EL (cell line): ENCODE data around the gene TIGAR.

Experiments used
- DNase-seq: peaks from one replicate; pipeline ENCODE4 v3.0.0-alpha.2; 2016

TIGAR gene

DNA sequence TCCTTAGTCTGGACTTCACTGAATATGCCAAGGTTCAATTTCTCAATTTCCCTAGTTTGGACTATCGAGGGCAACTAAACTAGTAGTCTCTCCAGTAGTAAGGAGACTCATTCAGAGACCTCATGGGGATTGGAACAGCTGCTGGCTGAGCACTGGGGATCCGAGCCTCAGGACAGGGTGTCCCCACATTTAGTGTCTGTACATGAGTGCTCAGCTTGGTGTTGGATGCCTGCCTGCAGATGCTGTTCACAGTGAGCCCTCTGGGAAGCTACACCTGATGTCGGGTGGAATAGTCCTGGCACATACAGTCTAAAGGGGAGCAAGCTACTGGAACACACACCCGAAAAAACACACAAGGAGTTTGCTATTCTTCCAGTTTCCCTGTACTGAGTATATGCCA, 59.3 kb downstream of the TIGAR start:
- DNase-seq, result no peak

DNA sequence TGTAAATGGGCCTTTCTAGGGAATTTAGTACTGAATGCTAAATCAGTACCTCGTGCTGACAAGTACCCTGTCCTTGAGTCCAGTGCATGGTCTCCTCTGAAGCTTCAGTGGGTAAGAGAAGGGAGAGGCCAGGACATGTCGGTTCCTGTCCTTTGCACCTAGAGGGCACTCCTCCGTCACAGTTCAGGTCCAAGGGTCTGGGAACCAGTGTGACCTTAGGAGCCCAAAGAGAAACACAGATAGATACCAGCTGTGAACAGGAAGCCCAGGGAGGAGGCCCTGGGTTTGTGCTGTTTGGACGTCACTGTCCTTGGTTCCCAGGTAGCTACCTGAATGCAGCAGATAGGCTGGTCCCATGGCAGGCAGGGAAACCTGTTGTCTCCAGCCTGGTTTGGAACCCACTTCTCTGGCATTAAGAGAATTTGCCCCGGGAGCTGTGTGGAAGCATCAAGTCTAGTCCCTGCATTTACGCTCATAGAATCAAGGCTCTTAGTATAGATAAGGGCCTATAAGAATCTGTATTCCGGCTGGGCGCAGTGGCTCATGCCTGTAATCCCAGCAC, 62.4 kb downstream of the TIGAR start:
- no peak for DNase-seq

DNA sequence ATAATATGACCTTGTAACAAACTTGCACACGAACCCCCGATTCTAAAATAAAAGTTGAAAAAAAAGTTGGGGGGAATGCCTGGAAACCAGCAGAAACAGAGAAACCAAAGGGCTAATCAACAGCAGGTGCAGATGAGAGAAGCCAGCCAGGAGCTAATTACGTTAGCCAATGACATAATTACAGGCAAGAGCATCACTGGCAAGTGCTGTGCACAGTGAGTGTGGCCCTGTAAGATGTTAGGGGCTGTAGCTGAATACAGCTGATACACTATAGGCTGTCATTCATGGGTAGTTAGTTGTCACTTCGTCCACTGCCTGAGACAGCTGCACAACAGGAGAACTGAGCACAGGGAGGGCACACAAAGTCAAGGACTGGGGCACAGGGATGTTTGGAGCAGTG, 65.8 kb downstream of the TIGAR start:
- no peak for DNase-seq

DNA sequence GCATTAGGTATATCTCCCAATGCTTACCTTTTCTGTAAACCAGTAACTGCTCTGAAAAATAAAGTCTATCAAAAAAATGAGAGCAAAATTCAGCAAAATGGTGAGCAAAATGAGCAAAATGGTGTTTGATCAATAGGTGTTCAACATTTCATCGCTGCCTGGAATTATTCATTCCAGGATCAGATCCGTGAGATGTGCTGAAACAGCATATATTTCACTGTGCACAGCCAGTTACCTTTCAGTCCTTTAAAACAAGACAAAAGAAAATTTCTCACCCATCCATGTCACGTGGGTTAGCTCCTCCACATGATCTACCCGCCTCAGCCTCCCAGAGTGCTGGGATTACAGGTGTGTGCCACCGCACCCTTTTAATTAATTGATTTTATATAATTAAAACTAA, 66.6 kb downstream of the TIGAR start:
- no peak for DNase-seq

DNA sequence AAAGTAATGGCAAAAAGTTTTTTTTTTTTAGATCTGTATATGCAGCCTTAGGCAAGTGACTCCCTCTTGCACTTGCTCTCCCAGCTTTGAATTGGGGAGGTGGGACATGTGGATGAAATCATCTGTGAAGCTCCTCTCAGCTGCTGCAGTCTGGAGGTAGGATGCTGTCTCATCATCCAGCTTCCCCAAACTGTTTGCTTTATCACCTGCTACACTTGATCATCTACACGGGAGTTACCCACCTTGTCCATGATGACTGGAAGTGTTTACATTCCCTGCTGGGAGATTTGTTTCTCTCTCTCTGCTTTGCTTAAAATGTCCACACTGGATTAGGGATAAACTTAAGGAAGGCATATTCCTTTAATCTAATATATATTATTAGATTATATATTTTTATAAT, 67.0 kb downstream of the TIGAR start:
- DNase-seq, result no peak

DNA sequence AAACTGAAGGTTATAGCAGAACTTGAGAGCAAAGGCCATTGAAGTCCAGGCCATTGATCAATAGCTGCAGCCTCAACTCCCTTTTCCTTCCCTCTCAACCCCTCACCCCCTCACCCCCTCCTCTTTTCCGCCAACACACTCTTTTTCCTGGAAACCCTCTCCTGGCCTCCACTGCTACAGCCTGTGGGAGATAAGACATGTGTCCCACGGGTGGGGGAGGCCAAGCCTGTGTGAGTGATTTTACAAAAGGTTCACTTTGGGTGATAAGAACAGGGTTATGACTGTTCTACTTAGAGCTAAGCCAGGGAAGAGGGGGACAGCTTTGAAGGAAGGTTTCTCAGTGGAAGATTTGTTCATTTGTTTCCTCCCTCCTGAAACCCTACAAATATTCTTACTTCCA, 67.6 kb downstream of the TIGAR start:
- DNase-seq, result no peak

DNA sequence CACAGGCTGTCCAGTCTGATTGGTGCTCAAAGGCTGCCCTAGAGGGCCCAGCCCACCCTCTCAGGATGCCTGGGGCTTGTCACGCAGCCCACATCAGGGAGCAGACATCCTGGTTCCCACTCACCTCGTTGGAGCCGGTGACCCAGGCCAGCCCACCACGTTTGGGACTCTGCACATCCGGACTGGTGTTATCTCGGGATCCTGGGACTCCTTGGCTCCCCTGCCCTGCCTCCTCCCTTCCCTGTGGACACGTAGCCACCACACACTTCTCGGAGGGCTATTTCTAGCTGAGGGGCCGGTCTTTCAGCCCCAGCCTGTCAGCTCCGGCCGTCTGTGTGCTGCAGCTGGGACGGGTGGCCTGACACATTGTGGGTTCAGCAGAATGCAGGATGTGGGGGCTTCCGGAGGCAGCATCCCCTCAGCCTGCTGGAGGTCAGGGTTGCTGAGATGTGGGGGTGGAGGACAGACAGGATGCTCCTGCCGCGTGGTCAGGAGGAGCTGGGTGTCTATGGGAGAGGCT, 71.3 kb downstream of the TIGAR start:
- no peak for DNase-seq

DNA sequence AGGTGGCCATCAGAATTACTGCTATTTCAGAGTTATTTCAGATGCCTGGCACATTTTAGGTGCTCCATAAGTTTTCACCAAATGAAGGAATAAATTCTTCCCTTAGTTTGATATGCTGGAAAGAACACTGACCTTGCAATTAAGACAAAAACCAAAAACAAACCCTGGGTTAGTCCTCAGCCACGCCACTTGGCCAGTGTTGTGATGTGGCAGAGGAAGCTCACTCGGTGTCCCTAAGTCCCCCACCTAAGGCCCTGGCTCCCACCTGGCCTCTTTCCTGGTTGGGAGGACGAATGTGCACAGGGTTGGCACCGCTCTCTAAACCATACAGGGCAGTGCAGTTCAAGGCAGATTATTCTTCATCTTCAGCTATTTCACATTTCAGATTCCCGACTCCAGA, 72.2 kb downstream of the TIGAR start:
- DNase-seq, result no peak

DNA sequence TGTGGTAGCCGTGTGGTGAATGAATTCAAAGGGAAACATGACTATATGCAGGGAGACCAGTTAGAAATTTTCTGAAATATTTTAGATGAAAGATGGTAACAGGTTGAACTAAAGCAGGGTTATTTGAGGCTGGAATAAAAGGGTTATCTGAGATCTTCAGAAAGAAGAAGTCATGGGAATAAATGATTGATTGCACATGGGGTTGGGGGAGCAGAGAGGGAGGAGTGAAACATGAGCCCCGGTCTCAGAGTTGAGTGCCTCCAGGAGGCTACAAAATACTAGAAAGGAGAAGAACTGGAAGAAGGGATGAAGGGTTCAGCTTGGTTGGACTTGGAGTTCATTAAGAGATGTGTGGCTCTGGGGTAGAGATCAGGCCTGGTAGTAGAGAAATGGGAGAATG, 74.8 kb downstream of the TIGAR start:
- no peak for DNase-seq

DNA sequence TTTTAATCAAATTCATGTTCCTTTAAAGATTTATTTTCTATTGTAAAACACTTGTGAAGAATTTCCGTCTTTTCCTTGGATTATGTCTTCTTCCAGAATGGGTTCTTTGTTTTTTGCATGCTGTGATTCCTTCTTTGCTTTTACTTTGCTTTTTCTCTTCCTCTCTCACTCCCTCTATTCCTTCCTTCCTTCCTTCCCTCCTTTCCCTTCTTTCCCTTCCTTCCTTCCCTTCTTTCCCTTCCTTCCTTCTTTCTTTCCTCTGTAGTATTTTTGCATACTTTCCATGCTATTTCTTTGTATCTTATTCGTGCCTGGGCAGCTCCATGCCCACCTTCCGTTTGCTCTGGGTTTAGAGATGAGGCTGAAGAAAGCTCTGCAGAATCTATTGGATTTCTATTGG, 80.1 kb downstream of the TIGAR start:
- DNase-seq, result no peak

DNA sequence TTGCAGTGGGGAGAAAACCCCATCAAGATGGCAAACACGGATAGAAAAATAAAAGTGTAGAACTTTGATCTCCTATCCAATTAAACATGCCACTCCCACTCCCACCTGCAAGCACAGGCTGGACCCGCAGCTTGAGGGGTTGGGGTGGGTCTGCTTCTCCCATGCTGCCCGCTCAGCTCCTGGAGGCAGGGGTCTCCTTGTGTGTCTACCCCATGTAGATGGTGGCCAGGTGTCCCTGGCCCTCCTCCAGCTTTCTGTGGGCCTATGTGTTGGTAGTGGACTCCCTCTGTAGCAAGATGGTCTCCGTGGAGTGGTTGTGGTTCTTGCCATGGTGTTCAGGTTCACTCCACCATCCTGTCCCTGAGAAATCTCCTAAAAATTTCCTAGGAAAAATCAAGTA, 82.0 kb downstream of the TIGAR start:
- DNase-seq, result no peak
